ENCODE results near the gene NFATC2.

GRCh38 chr20:51473771-51474170, 68.7 kb downstream of the NFATC2 start:
- TF ChIP-seq YY1 (IDR thresholded peaks at IDR 0.05; ENCODE audit: insufficient read depth, insufficient read length), result no peak
- TF ChIP-seq ZNF274 (IDR thresholded peaks at IDR 0.05; ENCODE audit: low read depth, low read length), result no peak

Data from NT2/D1 (cell line).